HepG2 (cell line): ENCODE data around the gene MBOAT7. TPM values are rescaled to one million over a fixed set of nuclear protein-coding genes. Genes with fewer than 3 reads are reported as not detected.

Source experiments
- ARID3A ChIP-seq: IDR thresholded peaks from 2 replicates; pipeline ENCODE4 v1.6.1; 2012; ENCODE audit warnings: low read depth, low read length, improper control_type of control experiment
- CBX5 ChIP-seq: sonication (generic); formaldehyde crosslinking; IDR thresholded peaks from 2 replicates; pipeline ENCODE4 v1.4.0; 2020; ENCODE audit warnings: missing genetic modification reagents, borderline replicate concordance
- CEBPB ChIP-seq: IDR thresholded peaks from 2 replicates; pipeline ENCODE4 v1.6.1; 2011; ENCODE audit warnings: low read depth, low read length, improper control_type of control experiment, borderline replicate concordance
- DNMT3B ChIP-seq: conservative IDR thresholded peaks from 2 replicates; pipeline ENCODE4 v1.6.1; 2016; ENCODE audit warnings: missing biosample characterization, control low read depth
- ELF1 ChIP-seq: sonication (generic); formaldehyde crosslinking; IDR thresholded peaks from 2 replicates; pipeline ENCODE4 v1.4.0; 2020; ENCODE audit warnings: missing genetic modification reagents
- FOXC1 ChIP-seq: sonication (generic); formaldehyde crosslinking; IDR thresholded peaks from 2 replicates; pipeline ENCODE4 v1.8.0; 2022; ENCODE audit warnings: mild to moderate bottlenecking, missing genetic modification reagents, borderline replicate concordance
- KLF12 ChIP-seq: sonication (generic); formaldehyde crosslinking; IDR thresholded peaks from 2 replicates; pipeline ENCODE4 v1.4.0; 2020; ENCODE audit warnings: missing genetic modification reagents, borderline replicate concordance
- MEF2D ChIP-seq: sonication (generic); formaldehyde crosslinking; IDR thresholded peaks from 2 replicates; pipeline ENCODE4 v1.5.1; 2020; ENCODE audit warnings: mild to moderate bottlenecking, missing genetic modification reagents
- MEIS2 ChIP-seq: sonication (generic); formaldehyde crosslinking; IDR thresholded peaks from 2 replicates; pipeline ENCODE4 v1.9.0; 2021; ENCODE audit warnings: mild to moderate bottlenecking, missing genetic modification reagents
- POLR2A ChIP-seq, 2 experiments: IDR thresholded peaks; 2 replicates each; pipeline ENCODE4 v1.6.1; 2011; ENCODE audit warnings: low read depth in 2 of 2, low read length in 2 of 2, mild to moderate bottlenecking in 1 of 2, moderate library complexity in 1 of 2; ENCODE audit not compliant: insufficient read depth in 1 of 2
- PRMT3 ChIP-seq: sonication (generic); formaldehyde crosslinking; IDR thresholded peaks from 2 replicates; pipeline ENCODE4 v1.8.1; 2022; ENCODE audit warnings: low read depth, mild to moderate bottlenecking, moderate library complexity, missing genetic modification reagents, borderline replicate concordance
- RBM22 ChIP-seq: fragments of 200-400 bp; formaldehyde crosslinking; optimal IDR thresholded peaks from 2 replicates; pipeline ENCODE3; 2017; ENCODE audit warnings: mild to moderate bottlenecking, low read length, moderate library complexity
- TCF7 ChIP-seq: sonication (generic); IDR thresholded peaks from 2 replicates; pipeline ENCODE4 v1.6.1; 2016; ENCODE audit warnings: antibody characterized with exemption, low read depth
- TGIF2 ChIP-seq: IDR thresholded peaks from 2 replicates; pipeline ENCODE4 v1.6.1; 2016; ENCODE audit warnings: control low read depth, missing compliant biosample characterization
- ZFP36L2 ChIP-seq: sonication (generic); formaldehyde crosslinking; IDR thresholded peaks from 2 replicates; pipeline ENCODE4 v1.4.0; 2020; ENCODE audit warnings: missing genetic modification reagents
- polyA plus RNA-seq, 8 experiments: library from polyadenylated mRNA; depleted of rRNA in 3 of 8; stranded (reverse) in 7 of 8; unstranded in 1 of 8; fragments of >200 nt; fragmentation: Illumina TruSeq in 4 of 8; extraction: Trizol in 4 of 8; gene quantifications; 2 replicates each; pipeline versions ENCODE4 v1.2.1 to v1.2.3, GENCODE V29; 2011 to 2016; ENCODE audit warnings: low read depth in 4 of 8, missing spikeins in 1 of 8, mixed read lengths in 1 of 8; ENCODE audit not compliant: insufficient read depth in 1 of 8
- total RNA-seq, 5 experiments: library from RNA; depleted of rRNA; stranded (reverse); fragments of >200 nt; fragmentation: Illumina TruSeq; extraction: Trizol; gene quantifications; 2 replicates each; pipeline ENCODE4 v1.2.3, GENCODE V29; 2016; ENCODE audit warnings: low read depth in 1 of 5
- TF ChIP-seq, protein P1 (sequence below): sonication (generic); formaldehyde crosslinking; conservative IDR thresholded peaks from 2 replicates; pipeline ENCODE4 v1.8.0; 2022; ENCODE audit warnings: mild to moderate bottlenecking, moderate library complexity, missing genetic modification reagents
- TF ChIP-seq, protein P2 (sequence below): sonication (generic); formaldehyde crosslinking; IDR thresholded peaks from 2 replicates; pipeline ENCODE4 v1.5.0; 2020; ENCODE audit warnings: mild to moderate bottlenecking, missing genetic modification reagents, borderline replicate concordance
- TF ChIP-seq, protein P3 (sequence below): sonication (generic); formaldehyde crosslinking; IDR thresholded peaks from 2 replicates; pipeline ENCODE4 v1.8.0; 2022; ENCODE audit warnings: missing genetic modification reagents, mild to moderate bottlenecking, borderline replicate concordance

MBOAT7 gene
- total and polyA plus RNA-seq, 2 of the 13 experiments (the other 11 are each of a cell fraction or from before 2014, with no cell fraction given), result 22.2 to 25.5 TPM

GRCh38 chr19:54209811-54210494 is 20.6 kb upstream of the MBOAT7 start (continued):
- TF ChIP-seq ELF1 (CRISPR knock-in tag), result peak; percentile 21; the same call in 1 of the 2 replicates
- peak; percentile 87 for TF ChIP-seq CEBPB
- TF ChIP-seq KLF12, result no peak
- TF ChIP-seq, protein P1, sequence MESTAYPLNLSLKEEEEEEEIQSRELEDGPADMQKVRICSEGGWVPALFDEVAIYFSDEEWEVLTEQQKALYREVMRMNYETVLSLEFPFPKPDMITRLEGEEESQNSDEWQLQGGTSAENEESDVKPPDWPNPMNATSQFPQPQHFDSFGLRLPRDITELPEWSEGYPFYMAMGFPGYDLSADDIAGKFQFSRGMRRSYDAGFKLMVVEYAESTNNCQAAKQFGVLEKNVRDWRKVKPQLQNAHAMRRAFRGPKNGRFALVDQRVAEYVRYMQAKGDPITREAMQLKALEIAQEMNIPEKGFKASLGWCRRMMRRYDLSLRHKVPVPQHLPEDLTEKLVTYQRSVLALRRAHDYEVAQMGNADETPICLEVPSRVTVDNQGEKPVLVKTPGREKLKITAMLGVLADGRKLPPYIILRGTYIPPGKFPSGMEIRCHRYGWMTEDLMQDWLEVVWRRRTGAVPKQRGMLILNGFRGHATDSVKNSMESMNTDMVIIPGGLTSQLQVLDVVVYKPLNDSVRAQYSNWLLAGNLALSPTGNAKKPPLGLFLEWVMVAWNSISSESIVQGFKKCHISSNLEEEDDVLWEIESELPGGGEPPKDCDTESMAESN (CRISPR knock-in tag), result peak; percentile 59; the same call in 1 of the 2 replicates
- 0 out of 2 replicates have a peak, but pooled peaks have one; percentile 74 for TF ChIP-seq MEIS2
- TF ChIP-seq, protein P2, sequence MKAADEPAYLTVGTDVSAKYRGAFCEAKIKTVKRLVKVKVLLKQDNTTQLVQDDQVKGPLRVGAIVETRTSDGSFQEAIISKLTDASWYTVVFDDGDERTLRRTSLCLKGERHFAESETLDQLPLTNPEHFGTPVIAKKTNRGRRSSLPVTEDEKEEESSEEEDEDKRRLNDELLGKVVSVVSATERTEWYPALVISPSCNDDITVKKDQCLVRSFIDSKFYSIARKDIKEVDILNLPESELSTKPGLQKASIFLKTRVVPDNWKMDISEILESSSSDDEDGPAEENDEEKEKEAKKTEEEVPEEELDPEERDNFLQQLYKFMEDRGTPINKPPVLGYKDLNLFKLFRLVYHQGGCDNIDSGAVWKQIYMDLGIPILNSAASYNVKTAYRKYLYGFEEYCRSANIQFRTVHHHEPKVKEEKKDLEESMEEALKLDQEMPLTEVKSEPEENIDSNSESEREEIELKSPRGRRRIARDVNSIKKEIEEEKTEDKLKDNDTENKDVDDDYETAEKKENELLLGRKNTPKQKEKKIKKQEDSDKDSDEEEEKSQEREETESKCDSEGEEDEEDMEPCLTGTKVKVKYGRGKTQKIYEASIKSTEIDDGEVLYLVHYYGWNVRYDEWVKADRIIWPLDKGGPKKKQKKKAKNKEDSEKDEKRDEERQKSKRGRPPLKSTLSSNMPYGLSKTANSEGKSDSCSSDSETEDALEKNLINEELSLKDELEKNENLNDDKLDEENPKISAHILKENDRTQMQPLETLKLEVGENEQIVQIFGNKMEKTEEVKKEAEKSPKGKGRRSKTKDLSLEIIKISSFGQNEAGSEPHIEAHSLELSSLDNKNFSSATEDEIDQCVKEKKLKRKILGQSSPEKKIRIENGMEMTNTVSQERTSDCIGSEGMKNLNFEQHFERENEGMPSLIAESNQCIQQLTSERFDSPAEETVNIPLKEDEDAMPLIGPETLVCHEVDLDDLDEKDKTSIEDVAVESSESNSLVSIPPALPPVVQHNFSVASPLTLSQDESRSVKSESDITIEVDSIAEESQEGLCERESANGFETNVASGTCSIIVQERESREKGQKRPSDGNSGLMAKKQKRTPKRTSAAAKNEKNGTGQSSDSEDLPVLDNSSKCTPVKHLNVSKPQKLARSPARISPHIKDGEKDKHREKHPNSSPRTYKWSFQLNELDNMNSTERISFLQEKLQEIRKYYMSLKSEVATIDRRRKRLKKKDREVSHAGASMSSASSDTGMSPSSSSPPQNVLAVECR, result peak; percentile 70; the same call in 1 of the 2 replicates
- TF ChIP-seq DNMT3B (CRISPR knock-in tag), result 0 out of 2 replicates have a peak, but pooled peaks have one; percentile 74
- TF ChIP-seq RBM22, result no peak
- no peak for TF ChIP-seq ZFP36L2 (CRISPR knock-in tag)
- peak; percentile 73 for TF ChIP-seq ARID3A
- peak; percentile 16 to 52; a peak in 3 of 4 replicates for TF ChIP-seq POLR2A (IDR thresholded peaks at IDR 0.05; ENCODE audit: insufficient read depth in 1 of 2, low read depth in 2 of 2, low read length in 2 of 2)
- no peak for TF ChIP-seq PRMT3 (CRISPR knock-in tag)
- TF ChIP-seq, protein P3, sequence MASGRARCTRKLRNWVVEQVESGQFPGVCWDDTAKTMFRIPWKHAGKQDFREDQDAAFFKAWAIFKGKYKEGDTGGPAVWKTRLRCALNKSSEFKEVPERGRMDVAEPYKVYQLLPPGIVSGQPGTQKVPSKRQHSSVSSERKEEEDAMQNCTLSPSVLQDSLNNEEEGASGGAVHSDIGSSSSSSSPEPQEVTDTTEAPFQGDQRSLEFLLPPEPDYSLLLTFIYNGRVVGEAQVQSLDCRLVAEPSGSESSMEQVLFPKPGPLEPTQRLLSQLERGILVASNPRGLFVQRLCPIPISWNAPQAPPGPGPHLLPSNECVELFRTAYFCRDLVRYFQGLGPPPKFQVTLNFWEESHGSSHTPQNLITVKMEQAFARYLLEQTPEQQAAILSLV (CRISPR knock-in tag), result 0 out of 2 replicates have a peak, but pooled peaks have one; percentile 16
- peak; percentile 55; the same call in 1 of the 2 replicates for TF ChIP-seq CBX5 (CRISPR knock-in tag)
- TF ChIP-seq FOXC1 (CRISPR knock-in tag), result no peak
- TF ChIP-seq MEF2D (CRISPR knock-in tag), result 0 out of 2 replicates have a peak, but pooled peaks have one; percentile 16
- peak; percentile 62; the same call in 1 of the 2 replicates for TF ChIP-seq TGIF2 (CRISPR knock-in tag)
- peak; percentile 10; the same call in 1 of the 2 replicates for TF ChIP-seq TCF7
